Endothelial cell of umbilical vein (primary cell): ENCODE results near the gene OCIAD2. TPM values are rescaled to one million over a fixed set of nuclear protein-coding genes. Genes with fewer than 3 reads are reported as not detected.

Source experiments
- Bru-seq: library from RNA; stranded (reverse); fragments of 400-500 nt; gene quantifications from one replicate; lab custom pipeline; 2021; lab: Mats Ljungman, UMichigan
- BruChase-seq, 2 experiments: library from RNA; stranded (reverse); fragments of 400-500 nt; gene quantifications; one replicate each; lab custom pipeline; 2021; lab: Mats Ljungman, UMichigan
- BruUV-seq: library from RNA; stranded (reverse); fragments of 400-500 nt; replicated peaks from 2 replicates; lab custom pipeline; 2021; lab: Mats Ljungman, UMichigan
- CTCF ChIA-PET: fragments of 300-600, 350-600 bp; sonication (Branson Sonifier 250); formaldehyde crosslinking; loops from one replicate; lab custom pipeline; 2021; ENCODE audit warnings: antibody characterized with exemption, inconsistent platforms; lab: Charles Lee
- POLR2A ChIA-PET: fragments of 300-600, 350-600 bp; sonication (Branson Sonifier 250); formaldehyde crosslinking; loops from one replicate; lab custom pipeline; 2021; ENCODE audit warnings: antibody characterized with exemption, inconsistent platforms; lab: Charles Lee
- DNase-seq: peaks from one replicate; pipeline ENCODE4 v3.0.0-alpha.2; 2011; ENCODE audit warnings: low read depth, low spot score
- FAIRE-seq: peaks from 2 replicates; lab custom pipeline; 2011; peaks lifted over from hg19 to GRCh38; lab: Jason Lieb, UNC
- H2AFZ ChIP-seq: 2 replicates; pipeline ENCODE4 v1.6.0; 2012; ENCODE audit warnings: low read depth, low read length, control low read depth, inconsistent platforms
- H3K27ac ChIP-seq: 2 replicates; pipeline ENCODE4 v1.5.1; 2011; ENCODE audit warnings: low read depth, mild to moderate bottlenecking, control low read depth, low read length, moderate library complexity; ENCODE audit not compliant: insufficient read depth
- H3K27me3 ChIP-seq, 2 experiments: 2 replicates each; pipeline versions ENCODE4 v1.6.0 to v1.6.1; 2011; ENCODE audit warnings: low read length in 2 of 2, mixed read lengths in 1 of 2; ENCODE audit not compliant: control insufficient read depth in 2 of 2, insufficient read depth in 2 of 2
- H3K36me3 ChIP-seq, 2 experiments: 2 replicates in 1 of 2; 3 replicates in 1 of 2; pipeline ENCODE4 v1.5.1; 2011; ENCODE audit warnings: low read length in 2 of 2, mild to moderate bottlenecking in 1 of 2, moderate library complexity in 1 of 2; ENCODE audit not compliant: control insufficient read depth in 2 of 2, insufficient read depth in 2 of 2; ENCODE audit errors: extremely low read depth in 1 of 2
- H3K4me1 ChIP-seq: 3 replicates; pipeline ENCODE4 v1.5.1; 2011; ENCODE audit warnings: mild to moderate bottlenecking, low read length; ENCODE audit not compliant: control insufficient read depth, insufficient read depth; ENCODE audit errors: extremely low read depth
- H3K4me2 ChIP-seq: 2 replicates; pipeline ENCODE4 v1.6.1; 2011; ENCODE audit warnings: low read length, control low read depth, mixed read lengths; ENCODE audit not compliant: insufficient read depth
- H3K4me3 ChIP-seq, 3 experiments: fragments of 200-600 bp in 1 of 3; sonication (generic), shearing (Covaris generic) in 1 of 3; replicated peaks in 1 of 3; 2 replicates each; pipeline ENCODE4 v1.5.1; 2011 to 2016; ENCODE audit warnings: control low read depth in 3 of 3, low read length in 3 of 3, mild to moderate bottlenecking in 2 of 3, inconsistent platforms in 1 of 3, low read depth in 1 of 3, moderate library complexity in 1 of 3; ENCODE audit not compliant: insufficient read depth in 1 of 3
- H3K79me2 ChIP-seq: 2 replicates; pipeline ENCODE4 v1.6.0; 2012; ENCODE audit warnings: low read length, inconsistent platforms; ENCODE audit not compliant: control insufficient read depth, insufficient read depth
- H3K9ac ChIP-seq: replicated peaks from 2 replicates; pipeline ENCODE3; 2011; ENCODE audit warnings: low read length, control low read depth; ENCODE audit not compliant: insufficient read depth; ENCODE audit errors: extremely low read depth
- H3K9me1 ChIP-seq: replicated peaks from 3 replicates; pipeline ENCODE4 v1.6.0; 2011; ENCODE audit warnings: mild to moderate bottlenecking, low read length; ENCODE audit not compliant: control insufficient read depth, insufficient read depth; ENCODE audit errors: extremely low read depth
- H3K9me3 ChIP-seq: replicated peaks from 2 replicates; pipeline ENCODE4 v1.5.1; 2012; ENCODE audit warnings: low read length, inconsistent platforms; ENCODE audit not compliant: control insufficient read depth, insufficient read depth
- H4K20me1 ChIP-seq: replicated peaks from 2 replicates; pipeline ENCODE3; 2011; ENCODE audit warnings: mild to moderate bottlenecking, low read length; ENCODE audit not compliant: control insufficient read depth, insufficient read depth; ENCODE audit errors: extremely low read depth
- MYC ChIP-seq: IDR thresholded peaks from one replicate; pipeline ENCODE4 v1.6.1; 2011; ENCODE audit warnings: mild to moderate bottlenecking, low read depth, low read length
- POLR2A ChIP-seq: IDR thresholded peaks from 2 replicates; pipeline ENCODE4 v1.6.1; 2012; ENCODE audit warnings: low read depth, mild to moderate bottlenecking, control low read depth, low read length
- POLR2AphosphoS5 ChIP-seq: IDR thresholded peaks from 2 replicates; pipeline ENCODE4 v1.6.1; 2012; ENCODE audit warnings: low read depth, mild to moderate bottlenecking, control low read depth, low read length, moderate library complexity; ENCODE audit not compliant: insufficient read depth
- dilution Hi-C: fragments of 300-500 bp; cut with MboI; formaldehyde crosslinking; loops from one replicate; pipeline ENCODE4 v1.15.0; 2019; ENCODE audit warnings: low sequenced_read_pairs; ENCODE audit not compliant: extremely low pct_ligation_motif_present
- intact Hi-C: fragments of 100-400 bp; cut with micrococcal nuclease; formaldehyde crosslinking; loops from one replicate; pipeline ENCODE4 v1.10.0; 2022
- long read RNA-seq: library from polyadenylated mRNA; stranded (forward); transcript quantifications from one replicate; pipeline ENCODE4 v2.0.0, GENCODE V29; 2021
- polyA minus RNA-seq, 3 experiments: library from RNA; depleted of rRNA, polyadenylated mRNA; stranded (reverse); fragments of >200 nt; gene quantifications; 1 replicate in 1 of 3; 2 replicates in 2 of 3; pipeline ENCODE4 v1.2.3, GENCODE V29; 2011
- polyA plus RNA-seq, 4 experiments: library from polyadenylated mRNA; depleted of rRNA in 3 of 4; stranded (reverse) in 3 of 4; unstranded in 1 of 4; fragments of >200 nt; gene quantifications; 2 replicates each; pipeline versions ENCODE4 v1.2.1 to v1.2.3, GENCODE V29; 2011 to 2012; ENCODE audit warnings: missing spikeins in 1 of 4
- total RNA-seq: library from RNA; stranded (reverse); gene quantifications from 2 replicates; pipeline ENCODE4 v1.2.3, GENCODE V29; 2021

OCIAD2 gene
- total RNA-seq (99.0 and 123 TPM in 2 replicates), polyA plus RNA-seq (119 and 136 TPM in 2 replicates), polyA minus RNA-seq (97.1 and 100 TPM in 2 replicates), Bru-seq, nascent RNA (percentile 83 among the genes with signal in this experiment), BruChase-seq, experiment 1, labeled RNA remaining after a 6-hour chase (percentile 72 among the genes with signal in this experiment), BruChase-seq, experiment 2, labeled RNA remaining after a 2-hour chase (percentile 69 among the genes with signal in this experiment)
- polyA plus RNA-seq (2011; cell fraction: cytosol; rRNA removed) = 181 and 189 TPM in 2 replicates
- polyA plus RNA-seq (2011; cell fraction: nucleus; rRNA removed) = 56.0 and 76.0 TPM in 2 replicates
- 118 and 161 TPM in 2 replicates for polyA plus RNA-seq (2012)
- 8.6 TPM for polyA minus RNA-seq (2011; cell fraction: cytosol; rRNA and poly(A)+ RNA removed)
- polyA minus RNA-seq (2011; cell fraction: nucleus; rRNA and poly(A)+ RNA removed) = 12.2 and 36.5 TPM in 2 replicates
- long read RNA-seq, transcript OCIAD2-201 (6 exons, 636 nt) = minor isoform, 58 of 704 reads
- long read RNA-seq, transcript OCIAD2-204 (6 exons, 812 nt) = minor isoform, 56 of 704 reads
- long read RNA-seq, transcript OCIAD2-205 (7 exons, 1,163 nt) = major isoform, 532 of 704 reads
- long read RNA-seq, transcript OCIAD2-203 (4 exons, 459 nt) = minor isoform, 8 of 704 reads
- long read RNA-seq, partial matches to known transcripts = 12 of 704 reads
- long read RNA-seq, other reads (novel, unspliced or antisense) = 34 of 704 reads

DNA sequence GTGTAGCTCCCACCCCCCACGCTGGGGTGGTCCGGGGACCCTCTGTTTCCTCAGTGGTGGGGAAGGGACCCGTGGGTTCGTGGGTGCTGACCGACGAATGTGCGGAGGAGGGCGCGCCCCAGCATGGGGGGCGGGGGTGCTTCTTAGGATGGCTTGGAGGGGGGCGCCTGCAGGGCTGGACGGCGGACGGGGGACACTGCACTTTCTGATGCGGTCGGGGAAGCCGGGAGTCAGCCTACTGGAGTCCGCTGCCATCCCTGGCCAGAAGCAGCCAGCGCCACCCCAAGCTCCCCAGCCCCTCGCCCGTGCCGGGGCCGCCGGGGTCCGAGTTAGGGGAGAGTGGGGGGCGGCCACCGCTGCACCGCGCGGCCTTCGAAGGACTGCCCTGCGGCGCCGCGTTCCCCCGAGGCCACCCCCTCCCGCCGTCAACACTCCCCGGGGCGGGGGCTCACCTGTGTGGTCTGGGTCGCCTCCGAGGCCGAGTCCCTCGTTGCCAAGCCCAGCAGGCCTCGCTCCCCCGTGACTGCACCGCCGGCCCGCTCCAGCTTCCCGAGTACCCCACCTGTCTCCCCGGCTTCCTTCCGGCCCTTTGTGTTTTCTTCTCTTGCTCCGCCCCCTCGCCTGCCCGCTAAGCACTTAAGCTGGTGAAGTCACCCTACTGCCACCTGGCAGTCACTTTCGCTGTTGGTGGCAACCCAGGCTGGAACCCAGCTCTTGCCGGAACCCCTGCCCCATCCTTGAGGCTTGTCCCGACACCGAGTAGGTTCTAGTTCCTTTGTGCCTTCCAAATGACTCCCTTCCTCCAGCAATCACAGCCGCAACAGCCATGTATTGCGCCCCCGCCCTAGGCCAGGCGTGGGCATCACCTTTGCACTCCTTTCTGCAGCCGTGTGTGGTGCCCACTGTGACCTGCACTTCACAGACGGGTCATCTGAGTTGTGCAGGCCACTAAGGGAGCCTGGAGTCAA lies at the start of gene OCIAD2:
TSS of gene OCIAD2 (minus strand) at position 569 of the 968 bp plus-strand sequence. CDS start 2,225 bp downstream, outside the sequence.
- Histone ChIP-seq H3K27me3 (no peaks in the 10 kb centered on the region), H3K4me3 (peak within 1 kb of the TSS; percentile 57 to 65 (median 61)), H3K9ac (peak within 1 kb of the TSS; percentile 84), H3K79me2 (peaks cover 18% of the 10 kb centered on the region), H3K4me2 (peak within 1 kb of the TSS; percentile 33), H3K36me3 (peaks cover 4 to 8% of the 10 kb centered on the region in 2 experiments), H3K27ac (peak within 1 kb of the TSS; percentile 82), H4K20me1 (no peaks in the 10 kb centered on the region), H3K4me1 (peaks cover 28% of the 10 kb centered on the region), H2AFZ (peak within 1 kb of the TSS; percentile 98), H3K9me1 (no peaks in the 10 kb centered on the region), H3K9me3 (no peaks in the 10 kb centered on the region)
- dilution Hi-C loops = no loop called here
- ChIA-PET CTCF (interaction anchor here (0.9 to 1.8 kb wide), 2 partner anchors 9 to 38 kb away, joined by 3 to 7 read pairs; no protein-coding TSS in a partner anchor), POLR2A (interaction anchor here (0.7 kb wide), 1 partner anchor 125 kb away, joined by 4 read pairs; no protein-coding TSS in a partner anchor)
- intact Hi-C loops = loop anchor here (2.0 kb wide), 1 partner anchor 56 kb away; no protein-coding TSS in a partner anchor
- TF ChIP-seq POLR2AphosphoS5 (peak; percentile 76), MYC (no peak), POLR2A (peak; percentile 23)
- FAIRE-seq = peak; percentile 47
- peak; percentile 70 for DNase-seq
- TSS peak; percentile 92 for BruUV-seq
